Measurements from ENCODE around the gene INTS4.

Gene INTS4

DNA sequence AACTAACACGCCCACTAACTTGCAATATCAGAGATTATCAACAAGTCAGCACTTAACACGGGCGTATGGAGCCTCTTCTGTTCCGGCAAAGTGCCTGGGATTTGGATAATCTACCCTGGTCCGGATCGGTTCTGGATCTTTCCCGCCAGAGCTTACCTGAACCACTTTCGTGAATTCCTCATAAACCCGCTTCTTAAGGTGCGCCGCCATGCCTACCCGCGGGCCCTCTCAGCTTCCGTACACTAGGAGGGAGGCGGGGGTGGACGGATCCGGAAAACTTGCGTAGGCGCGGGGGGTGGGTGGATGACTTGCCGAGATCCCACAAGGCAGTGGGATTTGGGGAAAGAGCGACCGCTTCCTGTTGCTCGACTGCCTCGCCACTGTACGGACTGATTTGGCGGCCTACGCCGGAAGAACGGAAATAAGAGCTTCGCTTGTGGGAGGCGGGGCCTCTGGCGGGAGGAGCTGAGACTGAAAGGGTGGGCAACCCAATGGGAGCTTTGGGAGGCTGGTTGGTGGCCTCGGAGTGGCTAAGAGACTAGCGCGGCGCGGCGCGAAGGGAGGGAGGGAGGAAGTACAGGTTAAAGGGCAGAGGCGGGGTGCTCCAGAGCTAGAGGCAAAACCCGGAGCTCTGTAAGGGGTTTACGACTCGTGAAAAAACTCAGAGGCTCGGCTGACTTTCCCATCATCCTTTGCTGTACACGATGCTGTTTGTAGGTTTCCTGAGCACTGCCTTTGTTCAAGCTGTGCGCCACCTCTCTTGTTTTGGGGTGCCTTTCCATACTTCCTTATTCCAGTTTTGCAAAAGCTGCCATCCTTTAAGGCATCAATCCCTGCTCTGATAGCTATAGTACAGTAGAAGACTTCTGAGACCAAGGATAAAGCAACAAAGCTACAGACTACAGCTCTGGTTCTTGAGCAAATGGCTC is at the start of gene INTS4 (continued):
- TF ChIP-seq, protein P1, sequence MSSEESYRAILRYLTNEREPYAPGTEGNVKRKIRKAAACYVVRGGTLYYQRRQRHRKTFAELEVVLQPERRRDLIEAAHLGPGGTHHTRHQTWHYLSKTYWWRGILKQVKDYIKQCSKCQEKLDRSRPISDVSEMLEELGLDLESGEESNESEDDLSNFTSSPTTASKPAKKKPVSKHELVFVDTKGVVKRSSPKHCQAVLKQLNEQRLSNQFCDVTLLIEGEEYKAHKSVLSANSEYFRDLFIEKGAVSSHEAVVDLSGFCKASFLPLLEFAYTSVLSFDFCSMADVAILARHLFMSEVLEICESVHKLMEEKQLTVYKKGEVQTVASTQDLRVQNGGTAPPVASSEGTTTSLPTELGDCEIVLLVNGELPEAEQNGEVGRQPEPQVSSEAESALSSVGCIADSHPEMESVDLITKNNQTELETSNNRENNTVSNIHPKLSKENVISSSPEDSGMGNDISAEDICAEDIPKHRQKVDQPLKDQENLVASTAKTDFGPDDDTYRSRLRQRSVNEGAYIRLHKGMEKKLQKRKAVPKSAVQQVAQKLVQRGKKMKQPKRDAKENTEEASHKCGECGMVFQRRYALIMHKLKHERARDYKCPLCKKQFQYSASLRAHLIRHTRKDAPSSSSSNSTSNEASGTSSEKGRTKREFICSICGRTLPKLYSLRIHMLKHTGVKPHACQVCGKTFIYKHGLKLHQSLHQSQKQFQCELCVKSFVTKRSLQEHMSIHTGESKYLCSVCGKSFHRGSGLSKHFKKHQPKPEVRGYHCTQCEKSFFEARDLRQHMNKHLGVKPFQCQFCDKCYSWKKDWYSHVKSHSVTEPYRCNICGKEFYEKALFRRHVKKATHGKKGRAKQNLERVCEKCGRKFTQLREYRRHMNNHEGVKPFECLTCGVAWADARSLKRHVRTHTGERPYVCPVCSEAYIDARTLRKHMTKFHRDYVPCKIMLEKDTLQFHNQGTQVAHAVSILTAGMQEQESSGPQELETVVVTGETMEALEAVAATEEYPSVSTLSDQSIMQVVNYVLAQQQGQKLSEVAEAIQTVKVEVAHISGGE (tag by site-specific recombination; conservative IDR thresholded peaks at IDR 0.05; ENCODE audit: low read depth): peak; percentile 96
- TF ChIP-seq ZNF610 (tag by site-specific recombination; IDR thresholded peaks at IDR 0.05; ENCODE audit: borderline replicate concordance) (no peak), SP2 (tag by site-specific recombination; IDR thresholded peaks at IDR 0.05) (peak; percentile 99), MZF1 (tag by site-specific recombination; IDR thresholded peaks at IDR 0.05; ENCODE audit: borderline replicate concordance) (no peak), ZNF121 (tag by site-specific recombination; IDR thresholded peaks at IDR 0.05) (no peak), BCL11B (tag by site-specific recombination; IDR thresholded peaks at IDR 0.05; ENCODE audit: low read depth) (0 out of 2 replicates have a peak, but pooled peaks have one; percentile 53), ZNF623 (tag by site-specific recombination; IDR thresholded peaks at IDR 0.05) (no peak), ZNF600 (tag by site-specific recombination; IDR thresholded peaks at IDR 0.05) (peak; percentile 25; the same call in 1 of the 2 replicates), ZSCAN16 (tag by site-specific recombination; IDR thresholded peaks at IDR 0.05) (peak; percentile 97), ZNF404 (tag by site-specific recombination; IDR thresholded peaks at IDR 0.05) (no peak), BCL11A (tag by site-specific recombination; IDR thresholded peaks at IDR 0.05; ENCODE audit: low read depth) (0 out of 2 replicates have a peak, but pooled peaks have one; percentile 9), ZNF585B (tag by site-specific recombination; IDR thresholded peaks at IDR 0.05) (no peak), GLI2 (tag by site-specific recombination; IDR thresholded peaks at IDR 0.05; ENCODE audit: borderline replicate concordance, low read depth) (no peak), ZNF146 (tag by site-specific recombination; IDR thresholded peaks at IDR 0.05) (no peak), ZFP3 (tag by site-specific recombination; IDR thresholded peaks at IDR 0.05; ENCODE audit: low read depth) (no peak), ZNF670 (tag by site-specific recombination; IDR thresholded peaks at IDR 0.05; ENCODE audit: low read depth) (no peak), IKZF3 (tag by site-specific recombination; IDR thresholded peaks at IDR 0.05) (peak; percentile 92), ZNF677 (tag by site-specific recombination; IDR thresholded peaks at IDR 0.05) (no peak), ZSCAN30 (tag by site-specific recombination; IDR thresholded peaks at IDR 0.05) (0 out of 2 replicates have a peak, but pooled peaks have one; percentile 34), ZFHX2 (tag by site-specific recombination; conservative IDR thresholded peaks at IDR 0.05) (peak; percentile 95), ZNF548 (tag by site-specific recombination; IDR thresholded peaks at IDR 0.05) (no peak), ZNF311 (tag by site-specific recombination; IDR thresholded peaks at IDR 0.05; ENCODE audit: borderline replicate concordance) (no peak), ZNF830 (tag by site-specific recombination; IDR thresholded peaks at IDR 0.05; ENCODE audit: low read depth) (no peak), YY1 (tag by site-specific recombination; IDR thresholded peaks at IDR 0.05) (peak; percentile 65), ZNF544 (tag by site-specific recombination; IDR thresholded peaks at IDR 0.05) (no peak), ZNF433 (tag by site-specific recombination; IDR thresholded peaks at IDR 0.05; ENCODE audit: low read depth) (no peak)
- TF ChIP-seq, protein P2, sequence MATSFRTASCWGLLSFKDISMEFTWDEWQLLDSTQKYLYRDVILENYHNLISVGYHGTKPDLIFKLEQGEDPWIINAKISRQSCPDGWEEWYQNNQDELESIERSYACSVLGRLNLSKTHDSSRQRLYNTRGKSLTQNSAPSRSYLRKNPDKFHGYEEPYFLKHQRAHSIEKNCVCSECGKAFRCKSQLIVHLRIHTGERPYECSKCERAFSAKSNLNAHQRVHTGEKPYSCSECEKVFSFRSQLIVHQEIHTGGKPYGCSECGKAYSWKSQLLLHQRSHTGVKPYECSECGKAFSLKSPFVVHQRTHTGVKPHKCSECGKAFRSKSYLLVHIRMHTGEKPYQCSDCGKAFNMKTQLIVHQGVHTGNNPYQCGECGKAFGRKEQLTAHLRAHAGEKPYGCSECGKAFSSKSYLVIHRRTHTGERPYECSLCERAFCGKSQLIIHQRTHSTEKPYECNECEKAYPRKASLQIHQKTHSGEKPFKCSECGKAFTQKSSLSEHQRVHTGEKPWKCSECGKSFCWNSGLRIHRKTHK (tag by site-specific recombination; IDR thresholded peaks at IDR 0.05): no peak
- TF ChIP-seq, protein P3, sequence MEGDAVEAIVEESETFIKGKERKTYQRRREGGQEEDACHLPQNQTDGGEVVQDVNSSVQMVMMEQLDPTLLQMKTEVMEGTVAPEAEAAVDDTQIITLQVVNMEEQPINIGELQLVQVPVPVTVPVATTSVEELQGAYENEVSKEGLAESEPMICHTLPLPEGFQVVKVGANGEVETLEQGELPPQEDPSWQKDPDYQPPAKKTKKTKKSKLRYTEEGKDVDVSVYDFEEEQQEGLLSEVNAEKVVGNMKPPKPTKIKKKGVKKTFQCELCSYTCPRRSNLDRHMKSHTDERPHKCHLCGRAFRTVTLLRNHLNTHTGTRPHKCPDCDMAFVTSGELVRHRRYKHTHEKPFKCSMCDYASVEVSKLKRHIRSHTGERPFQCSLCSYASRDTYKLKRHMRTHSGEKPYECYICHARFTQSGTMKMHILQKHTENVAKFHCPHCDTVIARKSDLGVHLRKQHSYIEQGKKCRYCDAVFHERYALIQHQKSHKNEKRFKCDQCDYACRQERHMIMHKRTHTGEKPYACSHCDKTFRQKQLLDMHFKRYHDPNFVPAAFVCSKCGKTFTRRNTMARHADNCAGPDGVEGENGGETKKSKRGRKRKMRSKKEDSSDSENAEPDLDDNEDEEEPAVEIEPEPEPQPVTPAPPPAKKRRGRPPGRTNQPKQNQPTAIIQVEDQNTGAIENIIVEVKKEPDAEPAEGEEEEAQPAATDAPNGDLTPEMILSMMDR (tag by site-specific recombination; IDR thresholded peaks at IDR 0.05): no peak
- TF ChIP-seq, protein P4, sequence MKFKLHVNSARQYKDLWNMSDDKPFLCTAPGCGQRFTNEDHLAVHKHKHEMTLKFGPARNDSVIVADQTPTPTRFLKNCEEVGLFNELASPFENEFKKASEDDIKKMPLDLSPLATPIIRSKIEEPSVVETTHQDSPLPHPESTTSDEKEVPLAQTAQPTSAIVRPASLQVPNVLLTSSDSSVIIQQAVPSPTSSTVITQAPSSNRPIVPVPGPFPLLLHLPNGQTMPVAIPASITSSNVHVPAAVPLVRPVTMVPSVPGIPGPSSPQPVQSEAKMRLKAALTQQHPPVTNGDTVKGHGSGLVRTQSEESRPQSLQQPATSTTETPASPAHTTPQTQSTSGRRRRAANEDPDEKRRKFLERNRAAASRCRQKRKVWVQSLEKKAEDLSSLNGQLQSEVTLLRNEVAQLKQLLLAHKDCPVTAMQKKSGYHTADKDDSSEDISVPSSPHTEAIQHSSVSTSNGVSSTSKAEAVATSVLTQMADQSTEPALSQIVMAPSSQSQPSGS (tag by site-specific recombination; IDR thresholded peaks at IDR 0.05; ENCODE audit: low read depth): no peak
- TF ChIP-seq, protein P5, sequence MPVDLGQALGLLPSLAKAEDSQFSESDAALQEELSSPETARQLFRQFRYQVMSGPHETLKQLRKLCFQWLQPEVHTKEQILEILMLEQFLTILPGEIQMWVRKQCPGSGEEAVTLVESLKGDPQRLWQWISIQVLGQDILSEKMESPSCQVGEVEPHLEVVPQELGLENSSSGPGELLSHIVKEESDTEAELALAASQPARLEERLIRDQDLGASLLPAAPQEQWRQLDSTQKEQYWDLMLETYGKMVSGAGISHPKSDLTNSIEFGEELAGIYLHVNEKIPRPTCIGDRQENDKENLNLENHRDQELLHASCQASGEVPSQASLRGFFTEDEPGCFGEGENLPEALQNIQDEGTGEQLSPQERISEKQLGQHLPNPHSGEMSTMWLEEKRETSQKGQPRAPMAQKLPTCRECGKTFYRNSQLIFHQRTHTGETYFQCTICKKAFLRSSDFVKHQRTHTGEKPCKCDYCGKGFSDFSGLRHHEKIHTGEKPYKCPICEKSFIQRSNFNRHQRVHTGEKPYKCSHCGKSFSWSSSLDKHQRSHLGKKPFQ (tag by site-specific recombination; IDR thresholded peaks at IDR 0.05): no peak
